GM19099 (cell line): ENCODE results near the gene GNAI3.

ENCODE experiments used
- POLR2A ChIP-seq: IDR thresholded peaks from 3 replicates; pipeline ENCODE4 v1.6.1; 2011; ENCODE audit warnings: low read depth; ENCODE audit not compliant: insufficient read length; ENCODE audit errors: extremely low read depth

Gene GNAI3

GRCh38 chr1:109626682-109627408 is 78.4 kb downstream of the GNAI3 start:
- TF ChIP-seq POLR2A = no peak

- TF ChIP-seq POLR2A = no peak
Measured at GRCh38 chr1:109627692-109628399, 79.4 kb downstream of the GNAI3 start.

GRCh38 chr1:109628540-109629321 is 80.3 kb downstream of the GNAI3 start:
- no peak for TF ChIP-seq POLR2A

GRCh38 chr1:109629372-109630030 is 81.1 kb downstream of the GNAI3 start:
- no peak for TF ChIP-seq POLR2A

- TF ChIP-seq POLR2A = no peak
Measured at GRCh38 chr1:109630081-109630897, 81.9 kb downstream of the GNAI3 start.

- TF ChIP-seq POLR2A = no peak
Measured at GRCh38 chr1:109630898-109631512, 82.6 kb downstream of the GNAI3 start.

- TF ChIP-seq POLR2A = no peak
Measured at GRCh38 chr1:109631513-109632505, 83.4 kb downstream of the GNAI3 start.

GRCh38 chr1:109632671-109633346 is 84.4 kb downstream of the GNAI3 start:
- no peak for TF ChIP-seq POLR2A

- no peak for TF ChIP-seq POLR2A
Measured at GRCh38 chr1:109634292-109634691, 85.9 kb downstream of the GNAI3 start.

- TF ChIP-seq POLR2A = no peak
Measured at GRCh38 chr1:109634771-109635750, 86.6 kb downstream of the GNAI3 start.

- TF ChIP-seq POLR2A = no peak
Measured at GRCh38 chr1:109635862-109636200, 87.4 kb downstream of the GNAI3 start.
